ENCODE measurements around the gene FAM47E. TPM values are rescaled to one million over a fixed set of nuclear protein-coding genes. Genes with fewer than 3 reads are reported as not detected.
A peak's percentile ranks its signal among the peaks of the same experiment; 100 is the strongest.

Gene FAM47E
- total RNA-seq, 1 experiment from 2014 or later, result 2.0 TPM

- Mint-ChIP-seq H3K36me3 (ENCODE audit: insufficient read depth in 1 of 3, low read depth in 3 of 3) (peaks cover 12 to 18% (median 18%) of the 10 kb centered on the region in 3 experiments; a peak in 6 of 7 replicates), H3K9me3 (peaks cover 15 to 16% of the 10 kb centered on the region in 2 experiments), H3K27me3 (ENCODE audit: low read depth) (peaks cover 1% of the 10 kb centered on the region), H3K27ac (peak overlapping the region in 1 of 3 experiments; percentile 59; a peak in 1 of 7 replicates), H3K4me3 (no peak overlapping the region), H3K4me1 (peaks cover 30 to 41% of the 10 kb centered on the region in 2 experiments)
- H4K91ac ChIP-seq (ENCODE audit: insufficient read length, low read depth, low read length), result no peak overlapping the region
- no CpG with 5 or more reads among the region's 4 CpGs for WGBS (ENCODE audit: extremely low coverage, insufficient read length, low lambda C conversion rate)
- no peak overlapping the region for H3K4ac ChIP-seq (ENCODE audit: low read depth, low read length)
- H3K79me2 ChIP-seq (ENCODE audit: insufficient read depth, low read length), result no peaks in the 10 kb centered on the region
- no peak overlapping the region for H3K23ac ChIP-seq (ENCODE audit: insufficient read length, low read depth, low read length)
- no peak overlapping the region for H4K5ac ChIP-seq (ENCODE audit: insufficient read length, low read depth, low read length)
- TF ChIP-seq CTCF (conservative IDR thresholded peaks at IDR 0.05), result no peak
- H3K79me1 ChIP-seq (ENCODE audit: insufficient read depth, low read depth, low read length, poor library complexity, severe bottlenecking), result no peaks in the 10 kb centered on the region
- H3K56ac ChIP-seq (ENCODE audit: insufficient read length, low read depth, low read length), result no peak overlapping the region
- no peak overlapping the region for H3K27ac ChIP-seq (ENCODE audit: insufficient read length, low read depth, low read length)
- H3K4me1 ChIP-seq (ENCODE audit: insufficient read depth, low read length), result peaks cover 6% of the 10 kb centered on the region; the same call in 1 of the 2 replicates
- H2BK20ac ChIP-seq (ENCODE audit: low read depth, low read length, poor library complexity, severe bottlenecking), result no peak overlapping the region
- no peak overlapping the region for H2AK5ac ChIP-seq (ENCODE audit: insufficient read length, low read length)
- H4K8ac ChIP-seq (replicated peaks; ENCODE audit: insufficient read length, low read depth, low read length), result no peak overlapping the region
- H2AFZ ChIP-seq (ENCODE audit: low read length), result no peak overlapping the region
- H3T11ph ChIP-seq (ENCODE audit: low read length), result no peak overlapping the region
- H2BK5ac ChIP-seq (ENCODE audit: insufficient read length, low read length), result no peak overlapping the region
- H2BK15ac ChIP-seq (ENCODE audit: low read depth, low read length), result no peak overlapping the region
- no peak overlapping the region for H2BK12ac ChIP-seq (ENCODE audit: insufficient read length, low read depth, low read length)
- H3K27me3 ChIP-seq (ENCODE audit: insufficient read depth, low read length), result no peaks in the 10 kb centered on the region
- H3K18ac ChIP-seq (ENCODE audit: insufficient read length, low read depth, low read length), result no peak overlapping the region
- H3K4me2 ChIP-seq (ENCODE audit: insufficient read depth, insufficient read length, low read length), result peak overlapping the region; percentile 61
- H3K9ac ChIP-seq (ENCODE audit: extremely low read depth, insufficient read length, low read length), result no peak overlapping the region
- H4K20me1 ChIP-seq (ENCODE audit: control insufficient read depth, insufficient read depth, insufficient read length), result no peaks in the 10 kb centered on the region
- H3K9me3 ChIP-seq (ENCODE audit: control insufficient read depth, low read depth, low read length), result no peaks in the 10 kb centered on the region
- no peak overlapping the region for H3K14ac ChIP-seq (ENCODE audit: insufficient read depth, low read length)
- peaks cover 7% of the 10 kb centered on the region for H3K23me2 ChIP-seq (ENCODE audit: insufficient read length, low read depth, low read length, poor library complexity, severe bottlenecking)
- no peak overlapping the region for H2BK120ac ChIP-seq (ENCODE audit: low read depth, low read length, poor library complexity, severe bottlenecking)
- DNase-seq, result no peak
These were observed 18.4 kb upstream of the FAM47E start for GRCh38 chr4:76233083-76233482.

All from H9 (cell line).